Measurements from ENCODE around the gene PLA2G2F. TPM values are rescaled to one million over a fixed set of nuclear protein-coding genes. Genes with fewer than 3 reads are reported as not detected.
A peak's percentile ranks its signal among the peaks of the same experiment; 100 is the strongest.

Gene PLA2G2F
- total RNA-seq, 1 experiment from 2014 or later: 0.20 TPM

DNA sequence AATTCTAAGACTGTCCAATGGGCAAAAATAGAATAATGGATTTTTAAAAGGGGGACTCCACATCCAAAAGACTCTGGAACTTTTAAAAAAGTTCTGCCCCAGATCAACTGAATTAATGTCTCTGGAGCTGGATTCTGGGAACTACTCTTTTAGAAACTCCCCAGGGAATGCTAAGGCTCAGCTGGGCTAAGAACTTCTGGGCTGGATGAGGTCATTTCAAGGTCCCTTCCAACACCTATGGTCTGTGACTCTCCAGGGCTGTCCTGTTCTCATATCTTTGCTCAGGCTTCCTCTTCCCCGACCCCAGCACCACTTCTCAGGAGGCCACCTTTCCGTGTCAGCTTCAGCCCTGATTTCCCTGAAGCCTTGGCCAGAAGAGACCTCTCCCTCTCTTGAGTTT lies 60.7 kb downstream of the PLA2G2F start:
- H3K9me3 ChIP-seq (ENCODE audit: insufficient read depth, low read depth): no peaks in the 10 kb centered on the region
- no peaks in the 10 kb centered on the region for H4K20me1 ChIP-seq (ENCODE audit: insufficient read depth)
- intact Hi-C loops (cut with micrococcal nuclease; ENCODE audit: unreplicated experiment): loop anchor here (5.0 kb wide), 1 partner anchor 98 kb away; no protein-coding TSS in a partner anchor
- H3K4me1 ChIP-seq (replicated peaks; ENCODE audit: insufficient read depth): peaks cover 23% of the 10 kb centered on the region
- TF ChIP-seq EZH2 (IDR thresholded peaks at IDR 0.05; ENCODE audit: low read depth): no peak
- TF ChIP-seq, protein P1, sequence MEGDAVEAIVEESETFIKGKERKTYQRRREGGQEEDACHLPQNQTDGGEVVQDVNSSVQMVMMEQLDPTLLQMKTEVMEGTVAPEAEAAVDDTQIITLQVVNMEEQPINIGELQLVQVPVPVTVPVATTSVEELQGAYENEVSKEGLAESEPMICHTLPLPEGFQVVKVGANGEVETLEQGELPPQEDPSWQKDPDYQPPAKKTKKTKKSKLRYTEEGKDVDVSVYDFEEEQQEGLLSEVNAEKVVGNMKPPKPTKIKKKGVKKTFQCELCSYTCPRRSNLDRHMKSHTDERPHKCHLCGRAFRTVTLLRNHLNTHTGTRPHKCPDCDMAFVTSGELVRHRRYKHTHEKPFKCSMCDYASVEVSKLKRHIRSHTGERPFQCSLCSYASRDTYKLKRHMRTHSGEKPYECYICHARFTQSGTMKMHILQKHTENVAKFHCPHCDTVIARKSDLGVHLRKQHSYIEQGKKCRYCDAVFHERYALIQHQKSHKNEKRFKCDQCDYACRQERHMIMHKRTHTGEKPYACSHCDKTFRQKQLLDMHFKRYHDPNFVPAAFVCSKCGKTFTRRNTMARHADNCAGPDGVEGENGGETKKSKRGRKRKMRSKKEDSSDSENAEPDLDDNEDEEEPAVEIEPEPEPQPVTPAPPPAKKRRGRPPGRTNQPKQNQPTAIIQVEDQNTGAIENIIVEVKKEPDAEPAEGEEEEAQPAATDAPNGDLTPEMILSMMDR (conservative IDR thresholded peaks at IDR 0.05): no peak
- no peak overlapping the region for H3K4me3 ChIP-seq
- no peaks in the 10 kb centered on the region for H3K9me2 ChIP-seq (ENCODE audit: insufficient read depth)
- H2AFZ ChIP-seq: no peak overlapping the region
- DNase-seq: no peak
- peak overlapping the region; percentile 20 for H3K4me2 ChIP-seq
- peaks cover 10% of the 10 kb centered on the region; the same call in 1 of the 2 replicates for H3F3A ChIP-seq (ENCODE audit: insufficient read depth, low read depth)
- no peaks in the 10 kb centered on the region for H3K79me2 ChIP-seq (ENCODE audit: low read depth)
- CTCF ChIA-PET: interaction anchor here (0.6 kb wide), 1 partner anchor 162 kb away, joined by 3 read pairs; no protein-coding TSS in a partner anchor
- H3K27me3 ChIP-seq (ENCODE audit: insufficient read depth, low read depth): no peaks in the 10 kb centered on the region
- no TSS peak for BruUV-seq (replicated peaks)
- H3K27ac ChIP-seq: peak overlapping the region; percentile 31; the same call in 1 of the 2 replicates
- H3K36me3 ChIP-seq (ENCODE audit: low read depth): no peaks in the 10 kb centered on the region
- POLR2A ChIA-PET (ENCODE audit: unreplicated experiment): interaction anchor here (0.6 to 0.8 kb wide), 3 partner anchors 11 to 214 kb away, joined by 3 to 4 read pairs (median 3); no protein-coding TSS in a partner anchor

Other genes starting within 250 kb of the PLA2G2F start
- not detected in 2 replicates for gene PLA2G2E, start 215.7 kb upstream of the PLA2G2F start, total RNA-seq (2021)
- not detected in 2 replicates for gene PLA2G2A, start 159.7 kb upstream of the PLA2G2F start, total RNA-seq (2021)
- not detected in 2 replicates for gene PLA2G5, start 69.1 kb upstream of the PLA2G2F start, total RNA-seq (2021)
- not detected in 2 replicates for gene PLA2G2D, start 19.8 kb upstream of the PLA2G2F start, total RNA-seq (2021)
- 9.4 and 11.9 TPM in 2 replicates for gene UBXN10, start 46.8 kb downstream of the PLA2G2F start, total RNA-seq (2021)
- 0.48 and 0.55 TPM in 2 replicates for gene PLA2G2C, start 47.2 kb downstream of the PLA2G2F start, total RNA-seq (2021)
- gene VWA5B1, start 151.6 kb downstream of the PLA2G2F start, total RNA-seq (2021): not detected in 2 replicates

All from PC-9 (cell line).